GM12874 (cell line): ENCODE data around the gene MCF2L2.

Source experiments
- CTCF ChIP-seq: IDR thresholded peaks from 2 replicates; pipeline ENCODE4 v1.5.1; 2011; ENCODE audit warnings: low read depth, mild to moderate bottlenecking, control low read depth, low read length, moderate library complexity; ENCODE audit not compliant: insufficient read depth

Gene MCF2L2

GRCh38 chr3:183353421-183353820 is 75.0 kb downstream of the MCF2L2 start:
- no peak for TF ChIP-seq CTCF

GRCh38 chr3:183350164-183350563 is 78.3 kb downstream of the MCF2L2 start:
- TF ChIP-seq CTCF = no peak

GRCh38 chr3:183349421-183350157 is 78.8 kb downstream of the MCF2L2 start:
- no peak for TF ChIP-seq CTCF

GRCh38 chr3:183342824-183343223 is 85.6 kb downstream of the MCF2L2 start:
- TF ChIP-seq CTCF = no peak

GRCh38 chr3:183341545-183342288 is 86.7 kb downstream of the MCF2L2 start:
- TF ChIP-seq CTCF = no peak

- TF ChIP-seq CTCF = no peak
These were observed 88.2 kb downstream of the MCF2L2 start for GRCh38 chr3:183340222-183340621.

GRCh38 chr3:183339461-183340086 is 88.8 kb downstream of the MCF2L2 start:
- TF ChIP-seq CTCF = no peak
